NCI-H526 (cell line): Measurements from ENCODE around the gene SGMS2.

Experiments
- DNase-seq, 2 experiments: peaks; one replicate each; lab custom pipeline; 2025; lab: John Stamatoyannopoulos, UW

SGMS2 gene

GRCh38 chr4:107828315-107829090, 3.8 kb downstream of the SGMS2 start:
- no peak for DNase-seq

GRCh38 chr4:107831140-107831539, 6.4 kb downstream of the SGMS2 start:
- no peak for DNase-seq

GRCh38 chr4:107832275-107832807, 7.6 kb downstream of the SGMS2 start:
- no peak for DNase-seq

GRCh38 chr4:107834241-107834794, 9.6 kb downstream of the SGMS2 start:
- no peak for DNase-seq

GRCh38 chr4:107835406-107835805, 10.7 kb downstream of the SGMS2 start:
- DNase-seq: no peak

DNA sequence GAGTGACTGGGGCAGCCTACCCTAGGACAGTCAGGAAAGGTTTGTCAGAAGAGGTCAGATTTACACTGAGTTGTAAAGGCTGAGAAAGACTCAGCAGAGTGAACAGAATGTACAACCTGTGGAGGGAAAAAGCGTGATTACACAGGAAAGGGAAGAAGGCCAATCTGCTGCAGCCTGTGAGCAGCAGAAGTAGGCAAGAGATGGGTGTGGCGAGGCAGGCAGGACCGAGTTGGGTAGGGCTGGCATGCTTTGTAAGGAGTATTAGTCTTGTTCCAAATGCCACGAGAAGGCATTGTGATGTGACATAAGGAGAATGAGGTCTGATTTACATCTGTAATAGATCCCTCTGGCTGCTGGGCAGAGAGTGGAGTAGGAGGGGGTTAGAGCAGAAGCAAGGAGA, 12.6 kb downstream of the SGMS2 start:
- no peak for DNase-seq

- DNase-seq: no peak
Measured at GRCh38 chr4:107837776-107838618, 13.3 kb downstream of the SGMS2 start.

- no peak for DNase-seq
Measured at GRCh38 chr4:107838861-107839565, 14.3 kb downstream of the SGMS2 start.

DNA sequence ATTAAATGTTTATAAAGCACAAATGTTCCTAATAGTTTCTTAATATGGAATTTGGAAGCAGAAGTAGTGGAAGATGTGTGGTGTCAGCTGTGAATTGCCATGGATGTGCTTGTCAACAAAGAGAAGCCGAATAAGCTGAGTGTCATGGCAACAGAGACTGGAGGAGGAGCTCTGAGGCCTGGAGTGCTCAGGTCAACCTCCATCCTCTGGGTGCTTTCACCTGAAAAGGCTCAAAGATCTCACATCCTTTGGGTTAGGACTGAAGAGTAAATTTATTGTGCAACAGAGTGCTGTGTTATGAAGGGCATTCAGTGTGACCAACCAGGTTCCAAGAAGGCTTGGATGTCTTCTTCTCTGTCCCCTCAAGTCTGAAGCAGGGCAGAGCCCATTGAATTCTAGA, 18.7 kb downstream of the SGMS2 start:
- no peak for DNase-seq

- DNase-seq: no peak
Measured at GRCh38 chr4:107845681-107846080, 20.9 kb downstream of the SGMS2 start.

GRCh38 chr4:107850438-107850837, 25.7 kb downstream of the SGMS2 start:
- DNase-seq: no peak

DNA sequence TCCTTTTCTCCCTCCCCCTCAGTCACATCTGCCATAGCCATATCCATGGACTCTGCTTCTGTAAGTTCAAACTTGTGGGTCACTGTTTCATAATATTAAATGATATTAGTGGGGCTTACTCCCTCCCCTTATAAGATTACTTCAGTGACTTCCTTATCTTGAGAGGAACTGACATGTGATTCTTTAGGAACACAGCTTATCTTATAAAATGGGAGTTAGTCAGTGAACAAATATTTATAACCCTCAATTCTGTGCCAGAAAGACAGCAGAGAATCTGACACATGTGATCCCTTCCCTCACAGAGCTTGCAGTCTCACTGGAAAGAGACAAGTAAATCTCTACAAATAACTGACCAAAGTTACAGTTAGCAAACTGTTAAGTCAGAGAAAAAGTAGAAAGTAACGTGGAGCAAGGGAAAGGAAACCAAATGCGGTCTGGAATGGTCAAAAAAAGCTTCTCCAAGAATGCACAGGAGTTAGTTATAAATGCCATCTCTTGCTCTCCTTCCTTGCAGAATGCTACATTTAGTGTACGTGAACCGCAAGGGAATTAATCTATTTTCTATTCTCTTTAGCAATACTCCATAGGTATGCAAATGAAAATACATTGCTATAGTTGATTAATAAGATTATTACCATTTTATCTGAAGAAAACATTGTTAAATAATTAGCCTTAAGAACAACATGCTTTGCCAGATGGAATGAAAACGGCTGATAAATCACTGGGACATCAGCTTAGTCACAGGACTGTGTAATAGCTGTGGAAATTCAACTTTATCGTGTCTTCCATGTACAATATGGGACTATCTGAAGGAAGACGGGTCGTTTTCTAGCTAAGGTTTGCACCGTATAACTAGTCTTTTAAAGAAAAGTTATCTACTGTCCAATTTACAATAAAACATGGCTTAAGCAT, 29.0 kb downstream of the SGMS2 start:
- DNase-seq: no peak

- no peak for DNase-seq
Measured at GRCh38 chr4:107854356-107855022, 29.8 kb downstream of the SGMS2 start.

DNA sequence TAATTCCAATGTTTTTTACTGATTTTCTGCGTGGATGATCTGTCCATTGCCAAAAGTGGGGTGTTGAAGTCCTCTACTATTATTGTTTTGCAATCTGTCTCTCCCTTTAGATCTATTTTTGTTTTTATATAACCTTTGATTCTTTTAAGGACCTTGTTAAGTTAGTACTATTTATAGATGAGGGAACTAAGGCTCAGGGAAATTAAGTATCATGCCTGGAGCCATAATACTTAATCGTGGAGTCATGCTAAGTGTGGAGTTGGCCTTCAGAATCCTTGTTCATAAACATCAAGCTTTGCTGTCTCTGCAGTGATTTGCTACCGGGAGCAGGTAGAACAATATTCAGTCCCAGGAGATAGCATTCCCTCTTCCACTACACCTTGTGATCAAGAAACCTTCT, 31.0 kb downstream of the SGMS2 start:
- DNase-seq: no peak

GRCh38 chr4:107856901-107857300, 32.2 kb downstream of the SGMS2 start:
- no peak for DNase-seq

GRCh38 chr4:107857741-107858140, 33.0 kb downstream of the SGMS2 start:
- DNase-seq: no peak

DNA sequence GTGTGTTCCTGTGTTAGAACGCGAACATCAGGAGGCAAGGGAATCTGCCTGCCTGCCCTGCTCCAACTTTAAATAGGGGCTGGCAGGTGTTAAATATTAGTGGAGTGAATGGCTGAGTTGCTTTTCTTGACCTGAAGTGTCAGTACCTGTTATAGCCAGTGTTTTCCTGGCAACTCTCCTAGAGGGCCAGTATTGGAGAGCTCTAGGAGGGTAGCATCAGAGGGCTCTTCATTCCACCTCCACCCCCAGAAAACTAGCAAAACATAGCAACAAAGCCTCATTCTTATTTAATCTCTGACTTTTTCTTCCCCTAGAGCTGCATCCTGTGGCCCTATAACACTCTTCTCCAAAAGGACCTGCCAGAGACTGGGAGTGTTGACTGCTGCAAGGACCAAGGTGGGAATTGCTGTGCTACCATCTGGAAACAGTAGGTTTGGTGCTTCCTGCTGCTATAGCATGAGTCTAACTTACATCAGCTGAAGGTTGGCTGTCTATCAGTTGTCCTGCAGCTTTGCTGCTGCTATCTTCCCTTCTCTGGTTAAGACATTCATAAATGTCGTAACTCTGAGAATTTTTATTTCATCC, 33.5 kb downstream of the SGMS2 start:
- no peak for DNase-seq

DNA sequence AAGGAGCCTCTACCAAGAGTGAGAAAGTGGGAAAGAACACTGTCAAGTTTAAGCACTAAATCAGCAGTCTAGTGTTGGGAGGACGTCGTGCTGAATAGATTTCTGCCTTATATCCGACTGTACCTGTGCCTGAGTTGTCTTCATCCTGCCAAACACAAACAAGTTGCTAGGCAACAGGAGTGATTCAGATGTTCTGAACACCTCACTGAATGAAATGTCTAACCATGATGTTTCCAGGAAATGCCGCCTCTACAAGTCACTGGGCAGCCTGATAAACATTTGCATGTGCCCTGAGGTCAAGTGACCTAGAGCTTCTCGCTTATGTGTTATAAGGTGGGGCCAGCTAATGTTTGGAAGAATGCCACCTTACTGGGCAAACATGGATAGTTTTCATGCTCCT, 37.9 kb downstream of the SGMS2 start:
- no peak for DNase-seq

- DNase-seq: no peak
Measured at GRCh38 chr4:107863416-107863815, 38.7 kb downstream of the SGMS2 start.

DNA sequence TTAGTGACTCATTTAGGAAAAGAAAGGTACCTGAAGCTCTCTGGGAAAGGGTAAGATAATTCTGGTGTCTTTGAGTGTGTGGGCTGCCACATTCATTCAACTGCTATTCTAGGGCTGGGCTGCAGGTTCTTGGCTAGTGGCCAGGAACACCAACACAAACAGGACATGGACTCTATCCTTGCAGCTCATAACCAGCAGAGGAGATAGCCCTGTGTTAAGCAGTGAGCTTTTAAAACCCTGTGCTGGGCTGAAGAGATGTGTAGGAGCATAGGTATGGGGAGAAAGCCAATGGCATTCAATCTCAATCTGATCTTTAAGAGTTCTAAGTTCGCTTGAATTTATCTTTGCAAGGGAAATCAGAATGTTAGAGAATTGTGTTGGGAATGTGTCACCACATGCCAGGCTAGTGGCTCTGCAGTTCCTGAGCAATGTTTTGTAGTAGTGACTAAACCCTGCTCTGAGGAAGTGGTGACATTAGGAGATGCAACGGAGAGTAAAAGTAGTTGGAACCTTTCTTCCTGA, 39.2 kb downstream of the SGMS2 start:
- no peak for DNase-seq
